Peyer's patch (tissue), 4 donors: ENCODE data around the gene VSIR. TPM values are rescaled to one million over a fixed set of nuclear protein-coding genes. Genes with fewer than 3 reads are reported as not detected.

ENCODE experiments used
- DNase-seq, 3 donors: peaks; one replicate each; pipeline ENCODE4 v3.0.0-alpha.2; 2017 to 2019
- H3K27ac ChIP-seq, 4 donors: fragments of 200-600 bp; sonication (generic); one replicate each; pipeline ENCODE4 v1.5.1; 2016 to 2019
- H3K27me3 ChIP-seq, 2 donors: fragments of 200-600 bp; sonication (generic); one replicate each; pipeline ENCODE4 v1.5.1; 2019
- H3K36me3 ChIP-seq, 3 donors: fragments of 200-600 bp; sonication (generic); one replicate each; pipeline ENCODE4 v1.5.1; 2016 to 2019
- H3K4me1 ChIP-seq, 4 donors: fragments of 200-600 bp; sonication (generic); one replicate each; pipeline ENCODE4 v1.5.1; 2016 to 2019
- H3K4me3 ChIP-seq, 4 donors: fragments of 200-600 bp; sonication (generic); 1 replicate in 3 of 4; 2 replicates in 1 of 4; pipeline ENCODE4 v1.5.1; 2016 to 2019; ENCODE audit warnings: mild to moderate bottlenecking in 1 of 4
- H3K9me3 ChIP-seq, 4 donors: fragments of 200-600 bp; sonication (generic); one replicate each; pipeline ENCODE4 v1.5.1; 2016 to 2019; ENCODE audit warnings: mild to moderate bottlenecking in 1 of 4
- POLR2A ChIP-seq, 2 donors: fragments of 450-650 bp; IDR thresholded peaks; one replicate each; pipeline ENCODE4 v1.5.1; 2017; ENCODE audit warnings: antibody characterized with exemption in 2 of 2, mild to moderate bottlenecking in 2 of 2, moderate library complexity in 2 of 2
- total RNA-seq, 4 donors: library from RNA; depleted of rRNA; stranded (reverse); fragments of >200 nt; gene quantifications; one replicate each; pipeline ENCODE4 v1.1.0, GENCODE V29; 2016
- TF ChIP-seq, protein P1 (sequence below), 6 experiments: fragments of 450-650 bp in 4 of 6; fragments of 200-600 bp in 2 of 6; sonication (generic) in 1 of 6; IDR thresholded peaks; one replicate each; pipeline ENCODE4 v1.5.1; 2017 to 2019; ENCODE audit warnings: antibody characterized with exemption in 6 of 6, mild to moderate bottlenecking in 3 of 6, moderate library complexity in 1 of 6

The VSIR gene
- total RNA-seq, 4 donors from 2014 or later = 38.0 to 169 (median 127) TPM

DNA sequence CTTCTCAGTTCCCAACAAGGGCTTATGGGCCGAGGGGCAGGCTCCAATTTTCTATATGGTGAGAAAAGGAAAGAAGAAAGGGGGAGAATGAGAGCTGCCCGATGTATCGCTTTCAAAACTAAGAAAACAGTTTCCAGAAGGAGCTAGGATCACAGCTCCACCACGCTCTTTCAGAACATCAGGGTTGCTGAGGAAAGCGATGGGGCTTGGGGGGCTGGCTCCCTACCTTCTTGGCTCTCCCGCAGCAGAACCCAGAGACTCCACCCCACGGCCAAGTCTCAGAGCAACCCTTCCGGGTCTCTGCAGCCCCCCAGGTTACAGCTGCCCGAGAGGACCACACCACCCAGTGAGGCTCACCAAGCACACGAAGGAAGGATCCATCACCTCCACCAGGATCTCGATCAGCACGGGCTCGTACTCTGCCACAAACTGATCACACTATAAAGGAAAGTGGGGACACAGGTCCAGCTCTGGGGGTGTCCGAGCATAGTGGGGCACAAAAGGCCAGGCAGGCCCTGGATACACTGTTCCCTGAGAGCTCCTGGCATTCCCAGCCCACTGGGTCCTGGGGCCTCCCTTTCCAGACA, 45.4 kb upstream of the VSIR start:
- Histone ChIP-seq H3K4me1 (no peaks in the 10 kb centered on the region), H3K36me3 (peaks cover 0 to 90% (median 7%) of the 10 kb centered on the region in 3 donors), H3K27ac (no peak overlapping the region), H3K4me3 (no peak overlapping the region), H3K27me3 (no peaks in the 10 kb centered on the region), H3K9me3 (no peaks in the 10 kb centered on the region)
- DNase-seq = no peak
- TF ChIP-seq, protein P1, sequence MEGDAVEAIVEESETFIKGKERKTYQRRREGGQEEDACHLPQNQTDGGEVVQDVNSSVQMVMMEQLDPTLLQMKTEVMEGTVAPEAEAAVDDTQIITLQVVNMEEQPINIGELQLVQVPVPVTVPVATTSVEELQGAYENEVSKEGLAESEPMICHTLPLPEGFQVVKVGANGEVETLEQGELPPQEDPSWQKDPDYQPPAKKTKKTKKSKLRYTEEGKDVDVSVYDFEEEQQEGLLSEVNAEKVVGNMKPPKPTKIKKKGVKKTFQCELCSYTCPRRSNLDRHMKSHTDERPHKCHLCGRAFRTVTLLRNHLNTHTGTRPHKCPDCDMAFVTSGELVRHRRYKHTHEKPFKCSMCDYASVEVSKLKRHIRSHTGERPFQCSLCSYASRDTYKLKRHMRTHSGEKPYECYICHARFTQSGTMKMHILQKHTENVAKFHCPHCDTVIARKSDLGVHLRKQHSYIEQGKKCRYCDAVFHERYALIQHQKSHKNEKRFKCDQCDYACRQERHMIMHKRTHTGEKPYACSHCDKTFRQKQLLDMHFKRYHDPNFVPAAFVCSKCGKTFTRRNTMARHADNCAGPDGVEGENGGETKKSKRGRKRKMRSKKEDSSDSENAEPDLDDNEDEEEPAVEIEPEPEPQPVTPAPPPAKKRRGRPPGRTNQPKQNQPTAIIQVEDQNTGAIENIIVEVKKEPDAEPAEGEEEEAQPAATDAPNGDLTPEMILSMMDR (IDR thresholded peaks at IDR 0.05) = no peak
- TF ChIP-seq POLR2A (IDR thresholded peaks at IDR 0.05) = no peak

DNA sequence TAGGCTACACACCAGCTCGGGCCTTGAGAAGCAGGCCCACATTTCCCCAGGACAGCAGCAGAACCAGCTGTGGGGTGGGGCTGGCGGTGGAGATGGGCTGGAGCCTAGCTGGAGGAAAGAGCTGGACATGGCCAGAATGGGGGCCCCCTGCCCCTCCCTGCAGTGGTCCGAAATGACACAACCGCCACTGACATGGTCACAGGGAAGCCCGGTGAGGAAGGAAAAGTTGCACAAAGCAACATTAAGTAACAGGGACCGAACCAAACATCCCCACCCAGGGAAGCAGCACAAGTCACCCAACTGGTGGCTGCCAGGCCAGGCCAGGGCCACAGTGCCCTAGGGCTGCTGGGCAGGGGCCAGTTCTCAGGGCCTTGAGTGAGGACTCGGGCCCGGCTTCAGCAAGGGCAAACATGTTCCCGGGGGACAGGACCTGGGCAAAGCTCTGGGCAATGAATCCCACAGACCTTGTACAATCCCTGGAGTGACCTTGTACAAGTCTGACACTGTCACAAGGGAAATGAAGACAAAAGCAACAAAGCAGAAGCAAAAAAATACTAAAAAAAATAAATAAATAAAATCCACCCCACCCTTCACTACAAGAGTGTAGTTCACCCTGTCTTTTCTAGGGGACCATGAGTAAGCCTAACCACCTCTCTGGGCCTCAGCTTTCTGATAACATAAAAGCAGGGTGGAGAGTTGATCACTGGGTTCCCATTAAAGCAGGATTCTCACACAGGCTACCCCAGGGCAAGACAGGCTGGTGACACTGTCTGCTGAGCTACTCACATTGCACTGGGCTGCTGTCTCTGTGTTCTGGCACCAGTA, 44.7 kb upstream of the VSIR start:
- no peaks in the 10 kb centered on the region for H3K9me3 ChIP-seq
- no peaks in the 10 kb centered on the region for H3K27me3 ChIP-seq
- no peak for DNase-seq
- no peaks in the 10 kb centered on the region for H3K4me1 ChIP-seq
- no peak overlapping the region for H3K4me3 ChIP-seq
- TF ChIP-seq POLR2A (IDR thresholded peaks at IDR 0.05) = no peak
- TF ChIP-seq, protein P1 (IDR thresholded peaks at IDR 0.05) = no peak
- no peak overlapping the region for H3K27ac ChIP-seq
- H3K36me3 ChIP-seq = peaks cover 0 to 83% (median 7%) of the 10 kb centered on the region in 3 donors

DNA sequence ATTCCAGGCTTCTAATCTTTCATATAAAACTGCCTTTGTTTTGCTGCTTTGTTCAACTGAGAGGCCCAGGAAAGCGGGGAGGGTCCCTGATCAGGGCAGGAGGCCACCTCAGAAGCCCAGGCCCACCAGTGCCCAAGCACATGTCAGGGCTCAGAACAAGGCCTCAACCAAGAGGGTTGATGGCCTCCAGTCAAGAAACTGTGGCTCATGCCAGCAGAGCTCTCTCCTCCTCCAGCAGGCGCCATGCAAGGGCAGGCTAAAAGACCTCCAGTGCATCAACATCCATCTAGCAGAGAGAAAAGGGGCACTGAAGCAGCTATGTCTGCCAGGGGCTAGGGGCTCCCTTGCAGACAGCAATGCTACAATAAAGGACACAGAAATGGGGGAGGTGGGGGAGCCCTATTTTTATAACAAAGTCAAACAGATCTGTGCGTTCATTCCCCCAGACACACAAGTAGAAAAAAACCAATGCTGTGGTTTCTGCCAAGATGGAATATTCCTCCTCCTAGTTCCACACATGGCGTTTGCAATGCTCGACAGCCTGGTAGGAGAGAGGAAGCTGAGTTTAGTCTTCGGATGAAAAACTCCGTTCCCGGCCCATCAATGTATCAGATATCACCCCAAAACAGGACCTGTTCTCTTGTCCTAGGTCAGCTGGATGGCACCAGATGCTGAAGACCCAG, 43.8 kb upstream of the VSIR start:
- Histone ChIP-seq H3K27ac (no peak overlapping the region), H3K4me1 (peaks cover 0 to 3% (median 0%) of the 10 kb centered on the region in 4 donors), H3K4me3 (no peak overlapping the region), H3K27me3 (no peaks in the 10 kb centered on the region), H3K9me3 (no peaks in the 10 kb centered on the region), H3K36me3 (peaks cover 0 to 73% (median 7%) of the 10 kb centered on the region in 3 donors)
- TF ChIP-seq POLR2A (IDR thresholded peaks at IDR 0.05) = no peak
- TF ChIP-seq, protein P1 (IDR thresholded peaks at IDR 0.05) = no peak
- no peak for DNase-seq

DNA sequence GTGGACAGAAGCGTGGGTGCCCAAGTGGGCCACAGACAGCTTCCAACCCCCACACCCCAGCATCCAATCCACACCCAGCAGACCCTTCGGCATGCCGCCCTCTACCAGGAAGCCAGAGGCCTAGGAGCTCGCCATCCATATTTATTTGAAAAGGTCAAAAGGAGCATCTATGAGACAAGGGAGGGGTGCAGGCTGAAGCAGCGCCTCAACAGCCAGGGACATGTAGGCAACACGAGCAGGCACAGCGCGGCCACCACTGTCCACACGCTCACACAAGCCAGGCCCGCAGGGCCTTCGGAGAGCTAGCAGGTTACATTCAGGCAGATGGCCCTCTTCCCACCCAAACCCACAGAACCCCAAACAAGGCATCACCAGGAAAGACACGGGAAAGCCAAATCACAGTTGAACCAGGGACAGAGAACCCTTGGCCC, 43.1 kb upstream of the VSIR start:
- no peak for DNase-seq
- Histone ChIP-seq H3K4me3 (no peak overlapping the region), H3K9me3 (no peaks in the 10 kb centered on the region), H3K27ac (no peak overlapping the region), H3K36me3 (peaks cover 0 to 67% (median 7%) of the 10 kb centered on the region in 3 donors), H3K4me1 (peaks cover 0 to 9% (median 0%) of the 10 kb centered on the region in 4 donors), H3K27me3 (no peaks in the 10 kb centered on the region)
- TF ChIP-seq, protein P1 (IDR thresholded peaks at IDR 0.05) = no peak
- TF ChIP-seq POLR2A (IDR thresholded peaks at IDR 0.05) = no peak

DNA sequence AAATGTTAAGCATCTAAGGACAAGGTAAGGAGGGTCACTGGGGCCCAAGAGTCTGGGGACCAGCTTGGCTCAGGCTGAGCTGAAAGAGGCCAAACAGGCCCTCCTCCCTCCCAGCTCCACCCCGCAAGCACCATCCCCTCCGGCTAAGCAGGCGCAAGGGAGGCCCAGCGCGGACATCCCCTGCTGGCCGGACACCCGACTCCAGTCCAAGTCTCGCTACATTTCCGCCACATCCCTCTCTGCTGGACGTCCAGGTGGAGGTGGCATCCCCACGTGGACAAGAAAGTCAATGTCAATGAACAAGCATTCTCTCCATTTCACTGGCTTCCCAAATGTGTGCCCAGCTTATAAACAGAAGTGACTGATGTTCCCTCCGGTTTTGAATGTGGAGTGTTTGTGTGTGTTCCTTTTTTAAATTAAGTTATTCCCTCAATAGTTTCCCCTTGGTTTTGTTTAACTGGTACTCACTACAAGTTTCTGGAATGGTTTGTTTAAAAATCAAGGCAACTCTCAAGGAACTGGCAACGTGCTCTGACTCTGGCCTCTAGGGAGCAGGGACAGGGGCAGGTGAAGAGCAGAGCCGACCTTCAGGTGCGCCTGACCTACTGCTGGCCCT, 42.3 kb upstream of the VSIR start:
- no peak for TF ChIP-seq POLR2A (IDR thresholded peaks at IDR 0.05)
- TF ChIP-seq, protein P1 (IDR thresholded peaks at IDR 0.05) = no peak
- Histone ChIP-seq H3K36me3 (peaks cover 0 to 59% (median 7%) of the 10 kb centered on the region in 3 donors), H3K4me3 (no peak overlapping the region), H3K27me3 (no peaks in the 10 kb centered on the region), H3K4me1 (peaks cover 0 to 9% (median 0%) of the 10 kb centered on the region in 4 donors), H3K9me3 (no peaks in the 10 kb centered on the region), H3K27ac (no peak overlapping the region)
- no peak for DNase-seq
